Keratinocyte (primary cell): ENCODE results near the gene ARPC4. TPM values are rescaled to one million over a fixed set of nuclear protein-coding genes. Genes with fewer than 3 reads are reported as not detected.

ENCODE experiments used
- DNase-seq: peaks from one replicate; pipeline ENCODE4 v3.0.0-alpha.2; 2011; ENCODE audit warnings: low read depth, missing footprints, low spot score
- FAIRE-seq: peaks from 2 replicates; lab custom pipeline; 2011; peaks lifted over from hg19 to GRCh38; lab: Jason Lieb, UNC
- H2AFZ ChIP-seq: 2 replicates; pipeline ENCODE4 v1.6.0; 2012; ENCODE audit warnings: low read length, control low read depth, inconsistent platforms; ENCODE audit not compliant: control insufficient read depth
- H3K27ac ChIP-seq: 2 replicates; pipeline ENCODE4 v1.5.1; 2011; ENCODE audit warnings: low read length; ENCODE audit not compliant: control insufficient read depth, insufficient read depth
- H3K27me3 ChIP-seq: 3 replicates; pipeline ENCODE4 v1.6.0; 2011; ENCODE audit warnings: low read length; ENCODE audit not compliant: control insufficient read depth, insufficient read depth; ENCODE audit errors: extremely low read depth
- H3K36me3 ChIP-seq, 2 experiments: 2 replicates in 1 of 2; 3 replicates in 1 of 2; pipeline ENCODE4 v1.5.1; 2011; ENCODE audit warnings: low read length in 2 of 2, mild to moderate bottlenecking in 1 of 2; ENCODE audit not compliant: control insufficient read depth in 2 of 2, insufficient read depth in 2 of 2; ENCODE audit errors: extremely low read depth in 1 of 2
- H3K4me1 ChIP-seq: 3 replicates; pipeline ENCODE4 v1.5.1; 2011; ENCODE audit warnings: low read length; ENCODE audit not compliant: control insufficient read depth, insufficient read depth; ENCODE audit errors: extremely low read depth
- H3K4me2 ChIP-seq: 3 replicates; pipeline ENCODE4 v1.6.0; 2011; ENCODE audit warnings: low read depth, low read length; ENCODE audit not compliant: control insufficient read depth, insufficient read depth; ENCODE audit errors: extremely low read depth
- H3K4me3 ChIP-seq, 3 experiments: fragments of 200-600 bp in 1 of 3; sonication (generic) in 1 of 3; 2 replicates in 2 of 3; 3 replicates in 1 of 3; pipeline ENCODE4 v1.5.1; 2011 to 2016; ENCODE audit warnings: low read length in 3 of 3, mild to moderate bottlenecking in 3 of 3, control low read depth in 2 of 3, inconsistent platforms in 1 of 3, low read depth in 1 of 3, mixed read lengths in 1 of 3, mixed run types in 1 of 3, moderate library complexity in 1 of 3; ENCODE audit not compliant: control insufficient read depth in 2 of 3, insufficient read depth in 2 of 3; ENCODE audit errors: extremely low read depth in 1 of 3
- H3K79me2 ChIP-seq: 2 replicates; pipeline ENCODE4 v1.6.0; 2012; ENCODE audit warnings: low read length; ENCODE audit not compliant: control insufficient read depth, insufficient read depth
- H3K9ac ChIP-seq: 3 replicates; pipeline ENCODE4 v1.6.0; 2011; ENCODE audit warnings: low read length; ENCODE audit not compliant: control insufficient read depth, insufficient read depth; ENCODE audit errors: extremely low read depth
- H3K9me1 ChIP-seq: 3 replicates; pipeline ENCODE4 v1.6.0; 2011; ENCODE audit warnings: low read length; ENCODE audit not compliant: control insufficient read depth, insufficient read depth; ENCODE audit errors: extremely low read depth
- H3K9me3 ChIP-seq: 2 replicates; pipeline ENCODE4 v1.5.1; 2012; ENCODE audit warnings: low read depth, low read length; ENCODE audit not compliant: control insufficient read depth
- H4K20me1 ChIP-seq: 3 replicates; pipeline ENCODE4 v1.6.0; 2011; ENCODE audit warnings: low read length; ENCODE audit not compliant: control insufficient read depth, insufficient read depth; ENCODE audit errors: extremely low read depth
- CTCF ChIP-seq, 3 experiments: IDR thresholded peaks in 1 of 3; conservative IDR thresholded peaks in 1 of 3; optimal IDR thresholded peaks in 1 of 3; 2 replicates in 2 of 3; 3 replicates in 1 of 3; pipeline versions ENCODE3 to v1.5.1; 2011; ENCODE audit warnings: low read length in 3 of 3, mild to moderate bottlenecking in 3 of 3, moderate library complexity in 2 of 3, control low read depth in 1 of 3, inconsistent platforms in 1 of 3; ENCODE audit not compliant: insufficient read depth in 2 of 3; ENCODE audit errors: extremely low read depth in 1 of 3
- EZH2 ChIP-seq: IDR thresholded peaks from one replicate; pipeline ENCODE4 v1.6.1; 2012; ENCODE audit warnings: inconsistent platforms, mild to moderate bottlenecking, low read length, moderate library complexity
- dilution Hi-C: fragments of 300-500 bp; cut with MboI; formaldehyde crosslinking; loops from one replicate; pipeline ENCODE4 v1.7.0; 2020; ENCODE audit warnings: low sequenced_read_pairs; ENCODE audit not compliant: extremely low pct_ligation_motif_present
- polyA plus RNA-seq, 5 experiments: library from polyadenylated mRNA; depleted of rRNA in 3 of 5; stranded (reverse) in 3 of 5; stranded (forward) in 1 of 5; unstranded in 1 of 5; fragments of >200 nt; gene quantifications; 1 replicate in 1 of 5; 2 replicates in 3 of 5; 3 replicates in 1 of 5; pipeline versions ENCODE4 v1.2.1 to v1.2.3, GENCODE V29; 2011 to 2012; ENCODE audit warnings: missing spikeins in 2 of 5, low read depth in 1 of 5, low replicate concordance in 1 of 5

Gene ARPC4
- polyA plus RNA-seq, 1 donor (not counting 4 experiments of a cell fraction or from before 2014, with no cell fraction given) = 173 TPM

GRCh38 chr3:9767418-9767817 is 25.5 kb upstream of the ARPC4 start:
- FAIRE-seq (no peak), DNase-seq (no peak)
- Histone ChIP-seq H3K27me3 (peaks cover 5% of the 10 kb centered on the region), H3K9me1 (no peaks in the 10 kb centered on the region), H3K4me1 (peaks cover 5% of the 10 kb centered on the region), H3K79me2 (no peaks in the 10 kb centered on the region), H3K4me3 (no peak overlapping the region), H3K4me2 (no peak overlapping the region), H3K9me3 (no peaks in the 10 kb centered on the region), H2AFZ (no peak overlapping the region), H3K36me3 (no peaks in the 10 kb centered on the region), H3K27ac (no peak overlapping the region), H4K20me1 (no peaks in the 10 kb centered on the region), H3K9ac (no peak overlapping the region)
- dilution Hi-C loops = no loop called here
- TF ChIP-seq CTCF (optimal IDR thresholded peaks at IDR 0.05 in 1 of 3, IDR thresholded peaks at IDR 0.05 in 1 of 3, conservative IDR thresholded peaks at IDR 0.05 in 1 of 3; ENCODE audit: extremely low read depth in 1 of 3, insufficient read depth in 2 of 3, low read length in 3 of 3) = no peak
- TF ChIP-seq EZH2 = no peak

DNA sequence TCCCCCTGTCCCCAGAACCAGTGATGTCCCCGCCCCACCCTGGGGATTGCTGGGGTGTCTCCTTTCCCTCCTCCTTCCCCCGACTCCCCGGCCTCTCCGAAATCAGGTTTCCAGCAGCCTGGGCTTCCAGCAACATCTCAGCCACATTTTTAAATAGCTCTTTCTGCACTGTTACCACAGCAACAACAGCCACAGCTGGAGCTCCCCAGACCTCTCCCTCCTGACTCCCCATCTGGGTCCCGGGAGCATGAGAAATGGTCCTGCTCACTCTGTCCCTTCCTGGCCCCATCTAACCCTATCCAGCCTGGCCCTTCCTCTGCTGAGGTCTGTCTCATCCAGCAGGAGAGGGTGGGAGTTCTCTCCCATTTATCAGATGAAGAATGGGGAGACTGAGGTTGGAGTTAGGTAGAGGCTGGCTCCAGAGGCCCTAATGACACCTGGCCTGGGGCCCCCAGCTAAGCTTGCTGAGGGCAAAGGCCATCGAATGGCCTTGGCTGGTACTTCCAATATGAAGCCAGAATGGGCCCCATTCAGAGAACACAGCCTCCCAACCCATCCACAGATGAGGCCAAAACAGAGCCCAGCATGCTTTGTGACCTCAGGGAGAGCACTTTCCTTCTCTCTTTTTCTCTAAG is 24.6 kb upstream of the ARPC4 start:
- H3K27ac ChIP-seq = no peak overlapping the region
- TF ChIP-seq CTCF (optimal IDR thresholded peaks at IDR 0.05 in 1 of 3, IDR thresholded peaks at IDR 0.05 in 1 of 3, conservative IDR thresholded peaks at IDR 0.05 in 1 of 3; ENCODE audit: extremely low read depth in 1 of 3, insufficient read depth in 2 of 3, low read length in 3 of 3) = no peak
- TF ChIP-seq EZH2 = no peak
- dilution Hi-C loops = no loop called here

More for the DNA sequence above, 24.6 kb upstream of the ARPC4 start:
- H3K9me1 ChIP-seq = no peaks in the 10 kb centered on the region
- peaks cover 5% of the 10 kb centered on the region for H3K27me3 ChIP-seq
- no peaks in the 10 kb centered on the region for H4K20me1 ChIP-seq
- peaks cover 5% of the 10 kb centered on the region for H3K4me1 ChIP-seq
- no peak overlapping the region for H2AFZ ChIP-seq
- H3K36me3 ChIP-seq = no peaks in the 10 kb centered on the region
- no peaks in the 10 kb centered on the region for H3K79me2 ChIP-seq
- no peak overlapping the region for H3K9ac ChIP-seq
- DNase-seq (no peak), FAIRE-seq (no peak)
- no peaks in the 10 kb centered on the region for H3K9me3 ChIP-seq
- no peak overlapping the region for H3K4me2 ChIP-seq
- no peak overlapping the region for H3K4me3 ChIP-seq
